Suprapubic skin (tissue), 4 donors: ENCODE data around the gene RPRD1A. TPM values are rescaled to one million over a fixed set of nuclear protein-coding genes. Genes with fewer than 3 reads are reported as not detected.

Experiments used
- DNase-seq, 2 donors: peaks; one replicate each; pipeline ENCODE4 v3.0.0-alpha.2; 2019; ENCODE audit warnings: low spot score in 2 of 2
- H3K27ac ChIP-seq: fragments of 200-600 bp; sonication (generic); one replicate; pipeline ENCODE4 v1.5.1; 2019
- H3K27me3 ChIP-seq: fragments of 200-600 bp; sonication (generic); one replicate; pipeline ENCODE4 v1.5.1; 2019
- H3K36me3 ChIP-seq: fragments of 200-600 bp; sonication (generic); one replicate; pipeline ENCODE4 v1.5.1; 2019
- H3K4me1 ChIP-seq: fragments of 200-600 bp; sonication (generic); one replicate; pipeline ENCODE4 v1.5.1; 2019
- H3K4me3 ChIP-seq: fragments of 200-600 bp; sonication (generic); one replicate; pipeline ENCODE4 v1.5.1; 2019; ENCODE audit warnings: mild to moderate bottlenecking
- H3K9me3 ChIP-seq: fragments of 200-600 bp; sonication (generic); one replicate; pipeline ENCODE4 v1.5.1; 2019
- EP300 ChIP-seq: sonication (generic); formaldehyde crosslinking; IDR thresholded peaks from one replicate; pipeline ENCODE4 v1.6.1; 2017; ENCODE audit warnings: antibody characterized with exemption
- POLR2A ChIP-seq, 2 donors: fragments of 450-650 bp; IDR thresholded peaks; one replicate each; pipeline ENCODE4 v1.6.1; 2017; ENCODE audit warnings: antibody characterized with exemption in 2 of 2, mild to moderate bottlenecking in 2 of 2, moderate library complexity in 2 of 2
- POLR2AphosphoS5 ChIP-seq, 3 donors: sonication (generic); formaldehyde crosslinking; IDR thresholded peaks; one replicate each; pipeline ENCODE4 v1.6.1; 2017; ENCODE audit warnings: antibody characterized with exemption in 3 of 3
- WGBS: methylation state at CpG from one replicate; pipeline ENCODE4 v1.1.5; 2018; 5-methylcytosine and 5-hydroxymethylcytosine counted together
- total RNA-seq, 4 donors: library from RNA; depleted of rRNA; stranded (reverse); fragments of >200 nt; gene quantifications; one replicate each; pipeline ENCODE4 v1.1.0, GENCODE V29; 2016
- TF ChIP-seq, protein P1 (sequence below), 2 donors: fragments of 200-600 bp in 1 of 2; fragments of 450-650 bp in 1 of 2; sonication (generic) in 1 of 2; IDR thresholded peaks; one replicate each; pipeline ENCODE4 v1.5.1; 2016 to 2019; ENCODE audit warnings: antibody characterized with exemption in 2 of 2, mild to moderate bottlenecking in 1 of 2, moderate library complexity in 1 of 2

RPRD1A gene
- total RNA-seq, 4 donors from 2014 or later: 34.9 to 74.5 (median 47.3) TPM

GRCh38 chr18:35979112-35979511 lies 88.2 kb downstream of the RPRD1A start:
- Histone ChIP-seq H3K27me3 (no peaks in the 10 kb centered on the region), H3K4me1 (peaks cover 5% of the 10 kb centered on the region), H3K27ac (no peak overlapping the region), H3K36me3 (peaks cover 67% of the 10 kb centered on the region), H3K9me3 (no peaks in the 10 kb centered on the region), H3K4me3 (no peak overlapping the region)
- no peak for DNase-seq
- TF ChIP-seq POLR2A (IDR thresholded peaks at IDR 0.05) (no peak), POLR2AphosphoS5 (IDR thresholded peaks at IDR 0.05) (no peak), EP300 (no peak)
- TF ChIP-seq, protein P1, sequence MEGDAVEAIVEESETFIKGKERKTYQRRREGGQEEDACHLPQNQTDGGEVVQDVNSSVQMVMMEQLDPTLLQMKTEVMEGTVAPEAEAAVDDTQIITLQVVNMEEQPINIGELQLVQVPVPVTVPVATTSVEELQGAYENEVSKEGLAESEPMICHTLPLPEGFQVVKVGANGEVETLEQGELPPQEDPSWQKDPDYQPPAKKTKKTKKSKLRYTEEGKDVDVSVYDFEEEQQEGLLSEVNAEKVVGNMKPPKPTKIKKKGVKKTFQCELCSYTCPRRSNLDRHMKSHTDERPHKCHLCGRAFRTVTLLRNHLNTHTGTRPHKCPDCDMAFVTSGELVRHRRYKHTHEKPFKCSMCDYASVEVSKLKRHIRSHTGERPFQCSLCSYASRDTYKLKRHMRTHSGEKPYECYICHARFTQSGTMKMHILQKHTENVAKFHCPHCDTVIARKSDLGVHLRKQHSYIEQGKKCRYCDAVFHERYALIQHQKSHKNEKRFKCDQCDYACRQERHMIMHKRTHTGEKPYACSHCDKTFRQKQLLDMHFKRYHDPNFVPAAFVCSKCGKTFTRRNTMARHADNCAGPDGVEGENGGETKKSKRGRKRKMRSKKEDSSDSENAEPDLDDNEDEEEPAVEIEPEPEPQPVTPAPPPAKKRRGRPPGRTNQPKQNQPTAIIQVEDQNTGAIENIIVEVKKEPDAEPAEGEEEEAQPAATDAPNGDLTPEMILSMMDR (IDR thresholded peaks at IDR 0.05): no peak

DNA sequence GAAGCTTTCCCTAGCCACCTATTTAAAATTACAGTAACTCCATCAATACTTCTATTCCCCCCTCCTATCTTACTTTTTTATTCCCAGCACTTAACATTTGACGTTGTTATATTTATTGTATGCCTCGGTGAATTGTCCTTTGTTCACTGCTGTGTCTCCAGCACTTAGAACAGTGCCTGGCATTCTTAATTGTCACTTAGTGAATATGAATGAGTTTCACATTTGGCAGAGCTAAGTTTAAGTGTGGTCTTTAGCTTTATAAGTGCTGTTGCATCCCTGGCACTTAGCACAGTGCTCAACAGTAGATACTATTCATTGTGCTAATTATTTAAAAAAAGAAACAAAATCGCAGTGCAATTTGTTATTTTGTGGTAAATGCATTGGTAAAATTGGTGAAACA lies 93.2 kb downstream of the RPRD1A start:
- Histone ChIP-seq H3K27me3 (no peaks in the 10 kb centered on the region), H3K9me3 (no peaks in the 10 kb centered on the region), H3K36me3 (peaks cover 37% of the 10 kb centered on the region), H3K4me1 (peaks cover 27% of the 10 kb centered on the region), H3K4me3 (peak overlapping the region; percentile 73), H3K27ac (no peak overlapping the region)
- no peak for TF ChIP-seq POLR2AphosphoS5 (IDR thresholded peaks at IDR 0.05)
- no peak for TF ChIP-seq POLR2A (IDR thresholded peaks at IDR 0.05)
- no peak for TF ChIP-seq EP300
- TF ChIP-seq, protein P1 (IDR thresholded peaks at IDR 0.05): no peak
- DNase-seq: no peak
- 68% methylated on average over 3 of the region's 3 CpGs for WGBS

GRCh38 chr18:35973650-35974049 lies 93.7 kb downstream of the RPRD1A start:
- TF ChIP-seq EP300 (no peak), POLR2AphosphoS5 (IDR thresholded peaks at IDR 0.05) (no peak), POLR2A (IDR thresholded peaks at IDR 0.05) (no peak)
- TF ChIP-seq, protein P1 (IDR thresholded peaks at IDR 0.05): no peak
- peak overlapping the region; percentile 73 for H3K4me3 ChIP-seq
- DNase-seq: no peak
- H3K27ac ChIP-seq: no peak overlapping the region
- peaks cover 31% of the 10 kb centered on the region for H3K36me3 ChIP-seq
- H3K27me3 ChIP-seq: no peaks in the 10 kb centered on the region
- peaks cover 27% of the 10 kb centered on the region for H3K4me1 ChIP-seq
- H3K9me3 ChIP-seq: no peaks in the 10 kb centered on the region
- WGBS: 89% methylated on average over 12 of the region's 12 CpGs

- Histone ChIP-seq H3K4me1 (peaks cover 30% of the 10 kb centered on the region), H3K4me3 (peak within 1 kb of the TSS; percentile 73), H3K36me3 (peaks cover 19% of the 10 kb centered on the region), H3K27ac (peak within 1 kb of the TSS; percentile 93), H3K27me3 (no peaks in the 10 kb centered on the region), H3K9me3 (no peaks in the 10 kb centered on the region)
- peak; percentile 95 to 96 for DNase-seq
- TF ChIP-seq EP300 (no peak), POLR2AphosphoS5 (IDR thresholded peaks at IDR 0.05) (peak; percentile 3 to 94 (median 16)), POLR2A (IDR thresholded peaks at IDR 0.05) (peak in 1 of 2 donors; percentile 17)
- 0% methylated on average over 38 of the region's 73 CpGs for WGBS
Observed at GRCh38 chr18:35972197-35973000, 95.0 kb downstream of the RPRD1A start, which contains the start of gene RMP24. RMP24 (plus strand) TSS chr18:35972679.

DNA sequence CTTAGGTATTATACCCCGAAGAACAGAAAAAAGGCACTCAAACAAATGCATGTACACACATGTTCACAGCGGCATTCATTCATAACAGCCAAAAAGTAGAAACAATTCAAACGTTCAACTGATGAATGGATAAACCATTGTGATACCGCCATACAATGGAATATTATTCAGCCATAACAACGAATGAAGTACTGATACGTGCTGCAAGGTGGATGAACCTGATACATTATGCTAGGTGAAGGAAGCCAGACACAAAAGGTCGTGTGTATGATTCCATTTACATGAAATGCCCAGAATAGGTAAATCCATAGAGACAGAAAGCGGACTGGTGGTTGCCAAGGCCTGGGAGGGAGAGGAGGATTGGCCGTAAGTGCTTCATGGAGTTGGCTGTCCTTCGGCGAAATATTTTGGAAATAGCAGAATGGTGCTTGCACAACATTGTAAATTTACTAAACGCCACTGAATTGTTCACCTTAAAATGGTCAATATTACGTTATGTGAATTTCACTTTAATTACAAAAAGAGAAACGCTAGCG lies 95.6 kb downstream of the RPRD1A start:
- DNase-seq: no peak
- Histone ChIP-seq H3K9me3 (no peaks in the 10 kb centered on the region), H3K27me3 (no peaks in the 10 kb centered on the region), H3K36me3 (peaks cover 12% of the 10 kb centered on the region), H3K4me1 (peaks cover 30% of the 10 kb centered on the region), H3K4me3 (peak overlapping the region; percentile 73), H3K27ac (peak overlapping the region; percentile 93)
- TF ChIP-seq EP300 (no peak), POLR2A (IDR thresholded peaks at IDR 0.05) (no peak)
- TF ChIP-seq, protein P1 (IDR thresholded peaks at IDR 0.05): no peak
- WGBS: 19% methylated on average over 15 of the region's 15 CpGs
